Stimulated activated CD8-positive, alpha-beta memory T cell treated with anti-CD3 and anti-CD28 coated beads, Interleukin-4, amount 100 ng/mL, for 4 hours (primary cell): ENCODE data around the gene GNAT2.

ENCODE experiments used
- DNase-seq, 2 donors: peaks; one replicate each; pipeline ENCODE4 v3.0.0-alpha.2; 2020; ENCODE audit warnings: low read depth in 2 of 2, low spot score in 1 of 2

Gene GNAT2

DNA sequence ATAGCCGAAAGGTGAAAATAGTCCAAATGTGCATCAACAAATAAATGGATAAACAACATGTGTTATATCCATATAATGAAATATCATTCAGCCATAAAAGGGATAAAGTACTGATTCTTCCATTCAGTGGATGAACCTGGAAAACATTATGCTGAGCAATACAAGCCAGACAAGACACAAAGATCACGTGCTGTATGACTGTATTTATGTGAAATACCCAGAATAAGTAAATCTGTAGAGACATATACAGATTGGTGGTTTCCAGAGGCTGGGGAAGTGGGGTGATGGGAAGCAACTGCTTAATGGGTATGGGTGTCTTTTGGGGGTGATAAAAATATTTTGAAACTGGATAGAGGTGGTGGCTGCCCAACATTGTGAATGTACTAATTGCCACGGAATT, 23.2 kb upstream of the GNAT2 start:
- no peak for DNase-seq

DNA sequence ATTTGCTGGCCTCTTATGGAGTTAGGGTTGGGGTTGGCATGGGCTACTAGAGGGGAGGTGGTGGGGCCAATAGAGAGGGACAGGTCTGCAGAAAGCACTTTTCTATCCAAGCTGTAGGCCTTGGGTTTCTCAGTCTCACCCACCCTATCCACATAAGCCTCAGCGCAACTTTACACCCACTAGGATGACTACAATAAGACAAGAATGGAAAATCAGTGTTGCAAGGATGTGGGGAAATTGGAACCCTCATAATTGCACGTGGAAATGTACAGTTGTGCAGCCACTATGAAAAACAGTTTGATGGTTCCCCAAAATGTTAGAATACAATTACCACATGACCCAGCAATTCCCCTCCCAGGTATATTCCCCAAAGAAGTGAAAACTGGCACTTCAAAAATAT, 22.4 kb upstream of the GNAT2 start:
- no peak for DNase-seq

DNA sequence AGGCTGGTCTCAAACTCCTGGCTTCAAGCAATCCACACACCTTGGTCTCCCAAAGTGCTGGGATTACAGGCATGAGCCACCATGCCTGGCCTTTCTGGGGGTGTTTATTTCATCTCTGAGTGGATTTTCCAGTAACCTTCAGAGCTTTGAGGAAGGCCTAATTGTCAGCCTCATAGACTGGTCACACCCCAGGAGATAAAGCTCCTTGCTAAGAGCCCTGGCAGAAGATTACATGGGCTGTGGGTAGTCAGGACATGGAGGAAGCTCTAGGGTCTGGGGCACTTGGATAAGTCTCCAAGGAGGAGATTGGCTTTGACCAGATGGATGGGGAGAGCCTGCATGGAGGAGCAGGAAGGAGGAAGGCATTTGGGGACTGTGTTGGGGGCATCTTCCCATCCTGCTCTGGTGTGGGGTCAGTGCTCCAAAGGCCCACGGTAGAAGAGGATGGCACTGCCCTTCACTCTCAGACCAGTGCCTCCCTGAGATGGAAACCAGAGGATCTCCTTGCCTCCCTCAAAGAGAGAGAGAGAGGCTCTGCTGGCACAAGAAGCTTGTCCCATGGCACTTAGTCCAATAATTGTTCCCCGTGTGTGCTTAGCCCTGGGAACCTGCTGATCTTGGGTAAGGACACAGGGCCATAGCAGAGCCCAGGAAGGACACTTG, 21.8 kb upstream of the GNAT2 start:
- no peak for DNase-seq

DNA sequence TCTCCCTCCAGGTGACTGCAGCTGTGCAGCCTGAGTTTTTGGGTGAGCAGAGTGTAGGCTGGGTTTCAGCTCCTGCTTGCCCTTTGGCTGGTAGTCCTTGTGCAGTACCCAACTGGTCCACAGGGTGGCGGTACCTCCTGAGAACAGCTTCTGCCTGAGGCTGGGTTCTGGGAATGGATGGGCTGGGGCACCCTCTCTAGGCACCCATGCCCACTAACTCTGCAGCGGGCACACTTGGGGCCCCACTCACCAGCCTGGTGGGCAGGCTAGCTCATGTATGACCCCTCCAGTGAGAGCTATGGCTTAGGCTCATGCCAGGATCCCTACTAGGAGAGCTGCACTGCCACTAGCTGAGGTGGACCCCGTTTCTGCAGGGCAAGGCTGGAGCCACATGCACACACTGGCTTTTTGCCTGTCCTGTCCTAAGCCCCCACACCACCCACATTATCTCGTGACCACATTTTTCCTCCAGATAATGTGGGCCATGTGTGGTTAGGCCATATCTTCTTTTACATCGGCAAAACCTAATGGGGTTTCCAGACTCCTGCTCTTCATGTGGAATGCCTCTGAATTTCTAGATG, 21.0 kb upstream of the GNAT2 start:
- DNase-seq, result peak; percentile 72 to 95

- no peak for DNase-seq
Observed at GRCh38 chr1:109639841-109640184, 20.4 kb upstream of the GNAT2 start.

DNA sequence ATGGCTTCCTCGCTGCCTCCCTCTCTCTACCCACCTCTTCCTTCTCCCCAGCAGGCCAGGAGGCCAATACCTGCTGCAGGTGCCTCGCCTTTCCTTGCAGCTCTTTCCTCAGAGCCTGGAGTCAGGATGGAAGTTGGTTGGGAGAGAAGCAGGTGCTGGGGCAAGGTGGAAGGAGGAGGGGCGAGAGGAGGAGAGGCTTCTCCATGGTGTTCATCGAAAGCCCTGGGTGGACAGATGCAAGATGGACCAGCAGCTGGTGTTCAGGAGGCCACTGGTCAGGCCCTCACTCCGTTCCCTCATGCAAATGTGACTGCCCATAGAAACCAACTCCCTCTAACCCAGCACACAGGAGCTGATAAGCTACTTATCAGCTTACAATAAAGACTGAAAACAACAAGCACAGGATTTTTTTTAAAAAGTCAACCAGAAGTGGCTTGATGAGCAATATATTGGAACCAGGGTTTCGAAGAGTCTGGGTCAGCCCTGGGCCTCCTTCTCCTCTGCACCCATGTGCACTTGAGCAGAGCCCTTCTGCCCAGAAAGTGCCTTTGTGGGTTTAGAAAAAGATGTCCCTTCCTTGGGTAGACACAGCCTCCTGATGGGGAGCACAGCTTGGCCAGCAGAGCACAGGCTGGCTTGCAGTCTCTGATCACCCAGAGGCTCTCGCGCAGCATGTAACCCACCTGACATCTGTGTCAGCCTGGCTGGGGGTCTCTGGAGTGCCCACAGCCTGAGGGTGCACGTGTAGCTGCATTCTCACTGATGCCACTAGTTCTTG, 19.8 kb upstream of the GNAT2 start:
- DNase-seq, result no peak

DNA sequence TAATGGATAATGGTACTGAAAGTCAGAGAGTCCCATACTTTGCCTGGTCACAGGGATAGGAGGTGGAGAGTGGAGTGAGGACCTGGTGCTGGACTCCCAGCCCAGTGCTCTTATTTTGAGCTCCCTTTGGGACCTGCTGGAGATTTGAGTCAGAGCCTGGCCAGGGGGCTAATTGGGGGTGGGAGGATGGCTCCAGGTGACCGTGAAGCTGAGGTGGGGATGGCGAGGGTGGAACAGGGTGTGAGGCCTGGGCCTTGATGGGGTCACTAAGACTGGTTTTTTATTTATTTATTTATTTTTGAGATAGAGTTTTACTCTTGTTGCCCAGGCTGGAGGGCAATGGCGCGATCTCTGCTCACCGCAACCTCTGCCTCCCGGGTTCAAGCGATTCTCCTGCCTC, 18.0 kb upstream of the GNAT2 start:
- no peak for DNase-seq

DNA sequence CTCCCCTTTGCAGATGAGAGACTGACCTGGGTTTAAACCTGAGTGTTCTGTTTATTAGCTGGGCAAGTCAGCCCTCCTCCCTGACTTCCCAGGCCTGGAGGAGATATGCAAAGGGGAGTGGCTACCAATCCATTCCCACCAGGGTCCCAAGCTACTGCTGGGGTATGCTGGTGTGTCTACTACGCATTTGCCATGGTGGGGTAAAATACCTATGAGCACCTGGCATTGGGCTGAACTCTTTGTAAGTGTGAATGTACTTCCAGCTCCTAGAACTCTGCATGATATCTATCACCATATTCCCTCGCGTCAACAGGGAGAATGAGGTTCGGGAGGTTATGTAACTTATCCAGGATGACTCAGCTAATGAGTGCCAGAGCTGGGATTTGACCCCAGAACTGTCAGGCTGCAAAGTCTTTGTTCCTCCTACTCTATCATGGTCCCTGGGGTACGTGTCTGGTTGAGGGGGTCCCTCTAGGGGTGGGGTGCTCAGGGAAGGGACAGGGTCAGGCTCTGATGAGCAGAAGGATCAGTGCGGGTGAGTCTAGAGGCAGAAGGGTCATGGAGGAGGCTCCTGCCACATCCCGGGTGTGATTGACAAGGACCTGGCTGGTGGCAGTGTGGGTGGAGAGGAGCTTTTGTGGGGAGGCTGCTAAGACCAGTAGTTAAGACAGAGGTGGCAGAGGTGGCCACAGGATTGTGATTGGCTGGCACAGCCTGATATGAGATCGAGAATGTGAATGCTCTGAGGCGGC, 17.0 kb upstream of the GNAT2 start:
- DNase-seq, result no peak

DNA sequence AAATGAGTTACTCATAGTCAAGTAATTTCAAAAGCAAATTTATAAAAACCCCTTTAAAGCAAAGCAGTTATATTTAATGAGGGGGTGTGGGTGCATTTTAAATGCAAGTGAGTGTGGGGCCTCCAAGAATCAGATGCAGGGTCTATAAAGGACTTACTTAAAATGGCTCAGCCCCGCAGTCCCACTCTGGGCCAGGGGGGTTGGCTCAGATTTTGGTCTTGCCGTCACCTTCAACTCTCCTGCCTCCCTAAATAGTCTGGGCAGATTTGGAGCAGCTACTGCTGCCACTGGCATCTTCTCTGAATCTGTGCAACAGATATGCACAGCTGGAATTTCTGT, 16.4 kb upstream of the GNAT2 start:
- no peak for DNase-seq

GRCh38 chr1:109634771-109635750, 15.6 kb upstream of the GNAT2 start:
- no peak for DNase-seq

DNA sequence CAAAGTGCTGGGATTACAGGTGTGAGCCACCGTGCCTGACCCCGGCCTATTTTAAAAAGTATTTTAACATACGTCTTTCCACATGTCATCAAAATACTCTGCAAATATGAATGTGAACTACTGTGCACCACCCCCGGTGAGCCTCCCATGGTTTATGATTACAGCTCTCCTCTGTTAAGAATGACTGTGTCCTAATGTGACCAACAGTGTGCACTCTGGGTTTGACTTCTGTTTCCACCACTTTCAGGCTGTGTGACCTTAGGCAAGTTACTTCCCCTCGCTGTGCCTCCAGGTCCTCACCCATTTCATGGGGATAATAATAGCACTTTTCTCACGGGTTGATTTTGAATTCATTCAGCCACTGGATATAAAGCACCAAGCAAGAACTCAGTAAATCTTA, 14.9 kb upstream of the GNAT2 start:
- DNase-seq, result no peak

GRCh38 chr1:109632671-109633346, 13.4 kb upstream of the GNAT2 start:
- DNase-seq, result no peak

DNA sequence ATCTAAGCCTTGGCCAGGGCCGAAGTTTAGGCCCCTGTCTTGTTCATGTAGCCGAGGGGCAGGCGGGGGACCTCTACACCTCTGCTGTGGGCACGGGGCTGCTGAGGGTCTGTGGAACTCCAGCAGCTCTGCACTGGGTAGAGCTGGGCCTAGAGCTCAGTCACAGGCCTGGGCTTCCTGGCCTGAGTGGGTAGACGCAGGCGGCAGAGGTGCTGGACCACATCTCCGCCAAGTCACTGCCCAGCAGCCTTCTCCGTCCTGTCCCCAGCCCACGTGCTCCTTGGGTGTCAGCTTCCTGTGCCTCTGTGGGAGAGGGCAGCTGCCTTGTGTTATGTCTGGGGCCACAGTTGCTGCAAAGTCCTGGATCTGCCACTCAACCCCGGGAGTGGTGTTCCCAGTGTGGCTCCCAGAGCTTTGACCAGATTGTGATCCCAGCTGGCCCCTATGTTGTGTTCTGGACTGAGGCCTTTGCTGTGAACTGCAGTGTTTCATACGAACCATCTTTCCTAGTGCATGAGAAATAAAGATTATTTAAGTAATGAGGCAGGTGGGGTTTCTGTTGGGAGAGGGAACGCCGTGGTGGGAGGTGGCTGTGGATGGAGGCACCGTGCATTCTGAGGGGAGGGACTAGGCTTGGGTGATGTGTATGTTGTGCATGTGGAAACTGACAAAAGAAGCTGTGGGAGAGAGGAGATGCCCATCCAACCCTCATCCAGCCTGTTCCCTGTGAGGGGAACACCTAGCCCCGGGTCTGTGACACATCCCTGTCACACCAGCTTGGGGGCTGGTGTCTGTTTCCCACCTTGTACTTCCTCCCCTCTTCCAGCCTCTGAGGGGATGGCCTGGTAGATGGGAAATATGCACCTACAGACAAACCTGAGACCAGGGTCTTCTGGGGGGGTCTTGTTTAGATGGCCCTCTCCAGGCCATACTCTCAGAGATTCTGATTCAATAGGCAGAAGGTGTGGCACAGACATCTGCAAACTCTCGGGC, 12.4 kb upstream of the GNAT2 start:
- no peak for DNase-seq

GRCh38 chr1:109630898-109631512, 11.6 kb upstream of the GNAT2 start:
- no peak for DNase-seq

DNA sequence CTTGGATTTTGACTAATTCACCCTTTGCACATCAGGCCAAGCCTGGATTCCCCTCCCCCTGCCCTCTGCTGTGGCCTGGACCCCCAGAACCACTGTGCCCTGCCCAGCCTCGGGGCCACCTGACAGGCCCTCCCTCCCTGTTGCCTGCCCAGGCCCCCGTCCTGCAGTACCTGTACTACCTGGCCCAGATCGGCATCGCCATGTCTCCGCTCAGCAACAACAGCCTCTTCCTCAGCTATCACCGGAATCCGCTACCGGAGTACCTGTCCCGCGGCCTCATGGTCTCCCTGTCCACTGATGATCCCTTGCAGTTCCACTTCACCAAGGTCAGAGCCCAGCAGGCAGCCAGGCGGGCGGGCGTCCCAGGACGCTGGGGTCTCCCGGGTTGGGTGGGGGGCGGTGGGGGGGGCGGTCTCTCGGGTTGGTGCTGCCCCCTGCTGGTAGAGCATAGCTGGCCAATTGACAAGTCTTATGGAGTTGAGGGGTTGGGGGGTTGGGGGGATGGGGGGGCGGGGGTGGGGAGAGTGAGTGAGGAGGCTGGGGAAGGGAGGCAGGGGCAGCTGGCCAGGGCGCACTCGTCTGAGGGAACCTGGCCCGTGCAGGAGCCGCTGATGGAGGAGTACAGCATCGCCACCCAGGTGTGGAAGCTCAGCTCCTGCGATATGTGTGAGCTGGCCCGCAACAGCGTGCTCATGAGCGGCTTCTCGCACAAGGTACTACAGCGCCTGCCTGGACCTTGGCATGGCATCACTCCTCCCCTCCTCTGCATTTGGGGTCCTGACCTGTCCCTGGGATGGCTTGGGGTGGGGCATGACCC, 10.9 kb upstream of the GNAT2 start:
- no peak for DNase-seq

DNA sequence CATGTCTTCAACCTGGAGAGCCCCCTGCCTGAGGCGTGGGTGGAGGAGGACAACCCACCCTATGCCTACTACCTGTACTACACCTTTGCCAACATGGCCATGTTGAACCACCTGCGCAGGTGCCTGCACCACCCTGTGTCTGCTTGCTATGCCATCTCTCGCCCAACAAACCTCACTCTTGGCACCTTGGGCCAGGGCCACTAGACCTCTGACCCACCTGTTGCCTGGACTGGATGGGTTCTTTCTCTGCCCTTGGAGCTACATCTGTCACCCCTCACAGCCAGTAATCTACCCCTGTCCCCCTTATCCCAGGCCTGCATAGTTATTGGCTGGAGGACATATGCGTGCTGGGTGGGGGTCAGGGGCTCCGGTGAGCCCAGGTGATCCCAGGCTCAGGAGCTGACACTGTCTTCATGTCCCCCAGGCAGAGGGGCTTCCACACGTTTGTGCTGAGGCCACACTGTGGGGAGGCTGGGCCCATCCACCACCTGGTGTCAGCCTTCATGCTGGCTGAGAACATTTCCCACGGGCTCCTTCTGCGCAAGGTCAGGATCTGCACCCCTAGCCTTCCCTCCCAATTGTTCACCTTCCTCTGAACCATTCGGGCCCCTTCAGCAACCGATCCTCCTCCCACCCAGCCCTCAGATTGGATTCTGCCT, 10.1 kb upstream of the GNAT2 start:
- DNase-seq, result no peak
